GM12892 (cell line): ENCODE data around the gene C2CD3.

Experiments used
- DNase-seq: peaks from one replicate; pipeline ENCODE4 v3.0.0; 2011; ENCODE audit not compliant: insufficient read length
- FAIRE-seq: peaks from 2 replicates; lab custom pipeline; 2011; peaks lifted over from hg19 to GRCh38; lab: Jason Lieb, UNC
- POLR2A ChIP-seq: IDR thresholded peaks from 2 replicates; pipeline ENCODE4 v1.6.1; 2011; ENCODE audit warnings: low read depth, low read length, control low read depth
- POLR2AphosphoS5 ChIP-seq: IDR thresholded peaks from 2 replicates; pipeline ENCODE4 v1.6.1; 2011; ENCODE audit warnings: low read depth, low read length, control low read depth
- TAF1 ChIP-seq: IDR thresholded peaks from 2 replicates; pipeline ENCODE4 v1.6.1; 2011; ENCODE audit warnings: low read depth, mild to moderate bottlenecking, control low read depth, low read length, borderline replicate concordance

Gene C2CD3

DNA sequence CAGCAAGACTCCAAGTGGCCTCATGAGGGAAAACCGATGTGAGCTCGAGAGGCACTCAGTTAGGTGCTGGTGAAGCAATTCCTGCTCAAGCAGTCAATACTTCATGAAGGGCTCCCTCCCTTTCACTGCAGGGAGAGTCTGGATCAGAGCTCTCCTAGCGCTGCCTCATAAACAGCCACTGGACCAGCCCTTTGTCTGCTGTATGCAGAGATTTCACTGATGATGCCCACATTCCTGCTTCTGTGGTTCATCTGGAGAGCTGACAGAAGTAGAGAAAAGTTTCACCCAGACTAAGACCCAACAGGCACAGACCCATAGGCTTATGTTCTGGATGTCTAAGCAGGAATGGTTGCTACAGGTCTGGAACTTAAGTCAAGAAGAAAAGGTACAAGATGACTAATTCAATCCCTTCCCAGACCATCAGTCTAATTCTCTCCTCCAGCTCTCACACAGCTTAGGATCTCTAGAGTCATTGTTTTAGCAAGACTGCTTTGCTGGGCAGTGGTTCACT is 192.2 kb downstream of the C2CD3 start:
- no peak for FAIRE-seq
- TF ChIP-seq POLR2A (peak; percentile 27; the same call in 1 of the 2 replicates), POLR2AphosphoS5 (no peak), TAF1 (no peak)
- DNase-seq, result no peak

- TF ChIP-seq POLR2A (no peak), POLR2AphosphoS5 (no peak), TAF1 (no peak)
- no peak for FAIRE-seq
- no peak for DNase-seq
These were observed 192.8 kb downstream of the C2CD3 start for GRCh38 chr11:73977856-73978519.

DNA sequence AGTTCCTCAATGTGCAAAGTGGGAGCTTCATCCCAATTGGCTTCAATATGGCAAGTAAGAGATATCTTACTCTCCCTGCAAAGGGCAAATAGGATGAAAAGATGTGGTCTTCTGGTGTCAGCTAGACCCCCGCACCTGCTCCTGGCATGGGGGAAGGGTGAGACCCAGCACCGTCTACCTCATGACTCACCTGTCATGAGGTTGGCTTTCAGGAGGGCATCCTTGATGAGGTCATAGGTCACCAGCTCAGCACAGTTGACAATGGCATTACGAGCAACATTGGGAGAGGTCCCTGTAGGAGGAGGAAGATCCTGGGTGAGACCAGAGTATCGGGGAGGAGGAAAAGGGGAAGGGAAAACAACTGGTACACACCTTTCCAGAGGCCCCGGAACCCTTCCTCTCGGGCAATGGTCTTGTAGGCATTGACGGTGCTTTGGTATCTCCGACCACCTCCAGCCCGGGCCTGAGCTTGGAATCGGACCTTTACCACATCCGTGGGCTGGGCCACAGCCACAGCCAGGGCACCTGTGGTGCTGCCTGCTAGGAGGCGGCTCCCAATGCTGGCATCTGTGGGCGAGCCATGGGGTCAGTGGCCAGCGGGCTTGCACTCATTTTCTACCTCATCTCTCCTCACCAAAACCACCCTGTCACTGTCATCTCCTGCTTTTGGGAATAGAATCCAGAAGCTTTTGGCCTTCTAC is 194.2 kb downstream of the C2CD3 start:
- FAIRE-seq (no peak), DNase-seq (no peak)
- peak; percentile 11; the same call in 1 of the 2 replicates for TF ChIP-seq POLR2A
- no peak for TF ChIP-seq POLR2AphosphoS5
- TF ChIP-seq TAF1, result no peak

GRCh38 chr11:73975479-73975757 is 195.4 kb downstream of the C2CD3 start:
- no peak for DNase-seq
- no peak for TF ChIP-seq POLR2AphosphoS5
- no peak for TF ChIP-seq POLR2A
- no peak for TF ChIP-seq TAF1
- FAIRE-seq, result no peak

DNA sequence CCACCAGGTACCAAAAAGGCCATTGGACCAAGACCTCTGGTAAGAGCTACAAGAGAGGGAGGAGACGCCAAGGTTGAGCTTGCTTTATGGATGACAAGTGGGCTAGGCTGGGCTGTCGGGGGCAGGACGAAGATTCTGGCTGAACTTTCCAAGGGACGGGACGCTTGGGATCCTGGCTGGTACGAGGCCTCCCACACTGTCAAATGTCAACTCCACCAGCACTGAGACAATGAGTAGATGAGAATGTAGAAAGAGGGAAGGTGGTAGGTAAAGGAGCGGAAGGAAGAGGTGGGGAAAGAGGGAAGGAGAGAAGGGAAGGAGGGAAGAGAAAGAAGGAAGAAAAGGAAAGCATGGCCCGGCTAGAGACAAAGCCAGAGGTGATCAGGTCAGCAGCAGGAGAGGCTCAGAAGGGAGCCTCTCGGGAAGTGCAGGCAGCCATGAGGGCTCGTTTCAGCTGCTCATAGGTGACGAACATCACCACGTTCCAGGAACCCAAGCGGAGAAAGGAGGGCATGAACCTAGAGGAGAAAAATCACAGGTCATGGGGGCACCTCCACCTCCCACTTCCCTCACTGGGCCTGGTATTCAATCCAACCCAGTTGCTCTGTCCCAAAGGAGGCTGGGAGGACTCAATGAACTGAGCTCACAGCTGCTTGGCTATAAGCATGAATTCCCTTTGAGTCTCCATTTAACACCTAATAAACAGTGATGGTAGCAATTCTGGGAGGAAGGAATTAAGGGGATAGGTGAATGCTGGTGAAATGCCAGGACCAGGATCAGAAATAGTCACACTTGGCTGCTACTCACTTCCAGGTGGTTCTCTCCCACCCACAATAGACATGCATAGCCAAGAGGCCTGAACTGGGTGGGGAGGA is 196.0 kb downstream of the C2CD3 start:
- DNase-seq (no peak), FAIRE-seq (no peak)
- TF ChIP-seq TAF1, result no peak

DNA sequence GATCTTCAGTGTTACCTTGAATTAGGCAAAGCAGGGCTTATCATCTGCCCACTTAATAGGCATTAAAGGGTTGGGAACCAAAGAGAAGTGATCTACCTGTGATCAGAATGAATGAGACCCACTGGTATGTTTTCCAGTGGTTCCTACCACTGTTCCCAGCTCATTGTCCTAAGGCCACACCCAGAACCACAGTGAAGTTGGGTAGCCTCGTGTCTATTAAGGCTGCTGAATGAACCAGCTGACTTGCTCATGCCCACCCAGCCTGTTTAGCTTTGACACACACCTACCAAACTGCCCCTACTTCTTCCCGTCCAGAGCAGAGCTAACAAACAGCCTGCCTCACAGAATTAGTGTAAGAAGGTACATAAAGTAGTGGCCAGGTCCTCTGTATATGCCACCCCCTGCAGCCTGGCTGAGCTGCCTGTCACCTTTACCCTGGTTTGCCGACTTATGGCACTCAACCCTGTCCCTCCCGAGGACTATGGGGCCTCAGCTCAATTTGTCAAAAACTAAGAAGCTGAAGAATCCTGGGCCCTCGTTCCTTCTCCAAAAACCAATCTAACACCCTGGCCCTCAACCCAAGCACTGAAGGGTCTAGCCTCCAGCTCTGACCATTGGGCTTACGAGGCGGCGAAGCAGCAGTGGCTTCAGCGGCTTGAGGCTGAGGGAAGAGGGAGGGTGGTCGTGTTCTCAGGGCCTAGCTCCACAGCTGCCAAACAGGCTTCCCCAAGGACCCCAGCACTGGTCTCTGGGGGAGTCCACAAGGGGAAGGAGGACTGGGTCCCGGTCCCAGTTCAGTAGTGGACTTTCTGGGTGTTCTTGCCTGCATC is 198.0 kb downstream of the C2CD3 start:
- peak; percentile 40; the same call in 1 of the 2 replicates for TF ChIP-seq POLR2A
- peak; percentile 68; the same call in 1 of the 2 replicates for TF ChIP-seq POLR2AphosphoS5
- no peak for TF ChIP-seq TAF1
- FAIRE-seq, result no peak
- no peak for DNase-seq

GRCh38 chr11:73972187-73972586 is 198.6 kb downstream of the C2CD3 start:
- DNase-seq, result no peak
- TF ChIP-seq POLR2A (no peak; the same call in 1 of the 2 replicates), POLR2AphosphoS5 (peak; percentile 1; the same call in 1 of the 2 replicates)
- FAIRE-seq, result no peak

- DNase-seq (no peak), FAIRE-seq (peak; percentile 89)
- TF ChIP-seq TAF1 (no peak), POLR2A (peak; percentile 53; the same call in 1 of the 2 replicates), POLR2AphosphoS5 (peak; percentile 85)
These were observed 199.6 kb downstream of the C2CD3 start for GRCh38 chr11:73971175-73971719.

DNA sequence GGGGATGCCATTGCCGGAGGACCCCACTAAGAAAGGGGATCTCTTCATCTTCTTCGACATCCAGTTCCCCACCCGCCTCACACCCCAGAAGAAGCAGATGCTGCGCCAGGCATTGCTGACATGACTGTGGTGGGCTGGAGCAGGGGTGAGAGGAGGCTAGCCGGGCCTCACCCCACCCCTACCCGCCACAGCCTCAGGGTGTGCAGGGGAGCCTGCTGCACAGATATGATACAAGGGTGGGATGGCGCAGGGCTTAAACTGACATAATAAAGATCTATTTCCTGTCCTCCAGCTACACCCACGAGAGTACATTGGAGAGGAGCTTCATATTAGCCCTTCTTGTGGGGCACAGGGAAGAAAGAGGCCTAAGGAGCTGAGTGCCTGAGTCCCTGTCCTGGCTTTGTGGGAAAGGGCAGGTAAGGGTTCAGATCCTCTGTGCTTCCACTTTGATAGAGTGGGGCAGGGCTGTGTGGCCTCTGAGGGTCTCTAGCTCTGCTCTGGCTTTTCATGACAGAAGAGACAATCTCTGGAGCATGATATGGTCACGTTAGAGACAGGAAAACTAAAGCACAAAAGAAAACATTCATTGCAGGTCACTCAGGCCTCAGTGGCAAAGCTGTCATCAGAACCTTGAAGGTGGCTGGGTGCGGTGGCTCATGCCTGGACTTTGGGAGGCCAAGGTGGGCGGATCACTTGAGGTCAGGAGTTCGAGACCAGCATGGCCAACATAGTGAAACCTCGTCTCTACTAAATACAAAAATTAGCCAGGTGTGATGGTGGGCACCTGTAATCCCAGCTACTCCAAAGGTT is 200.6 kb downstream of the C2CD3 start:
- DNase-seq, result no peak
- FAIRE-seq, result no peak
- TF ChIP-seq TAF1 (no peak), POLR2AphosphoS5 (no peak), POLR2A (no peak)

DNA sequence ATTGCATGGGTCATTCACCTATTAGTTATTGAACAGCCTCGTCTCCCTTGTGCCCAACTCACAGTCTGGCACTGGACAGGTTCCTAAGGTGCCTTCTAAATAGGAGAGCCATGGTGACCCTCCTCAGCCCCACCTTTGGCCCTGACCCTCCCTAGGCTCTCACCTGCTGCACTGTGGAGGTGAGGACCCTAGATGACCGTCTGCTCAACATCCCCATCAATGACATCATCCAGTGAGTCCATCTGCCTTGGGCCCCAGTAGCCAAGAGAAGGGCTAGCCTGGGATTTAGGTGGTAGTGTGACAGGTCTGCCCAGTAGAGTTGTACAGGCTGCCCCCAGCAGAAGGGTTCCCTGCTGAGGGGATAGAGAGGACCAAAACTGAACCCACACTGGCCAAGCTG is 201.7 kb downstream of the C2CD3 start:
- TF ChIP-seq TAF1 (no peak), POLR2A (no peak), POLR2AphosphoS5 (no peak)
- DNase-seq (no peak), FAIRE-seq (no peak)
